HG02884 (cell line): Measurements from ENCODE around the gene APOBEC2.

ENCODE experiments used
- ATAC-seq: cut with Tn5 transposase; IDR thresholded peaks from one replicate; pipeline ENCODE4 v1.9.1; 2021; ENCODE audit warnings: mild to moderate bottlenecking, moderate library complexity; ENCODE audit not compliant: unreplicated experiment

The APOBEC2 gene

GRCh38 chr6:41037107-41037900 lies 15.7 kb upstream of the APOBEC2 start:
- no peak for ATAC-seq

- ATAC-seq = no peak
These were observed 14.8 kb upstream of the APOBEC2 start for GRCh38 chr6:41038205-41038604.

GRCh38 chr6:41039060-41039998 lies 13.7 kb upstream of the APOBEC2 start, which contains the start of gene UNC5CL:
Gene UNC5CL, minus strand, starts transcription at chr6:41039221. Its CDS starts 4,147 bp downstream, at chr6:41035074.
- ATAC-seq = no peak

- ATAC-seq = no peak
These were observed 12.7 kb upstream of the APOBEC2 start for GRCh38 chr6:41040101-41040939.

- ATAC-seq = no peak
These were observed 12.0 kb upstream of the APOBEC2 start for GRCh38 chr6:41040940-41041536.

- ATAC-seq = no peak
These were observed 10.6 kb upstream of the APOBEC2 start, which contains the start of gene TSPO2 for GRCh38 chr6:41042226-41043055. Gene TSPO2, plus strand, starts transcription at chr6:41042467. Its CDS starts 519 bp downstream, at chr6:41042986.

GRCh38 chr6:41043151-41043550 lies 9.9 kb upstream of the APOBEC2 start:
- ATAC-seq = no peak

- no peak for ATAC-seq
These were observed 7.3 kb upstream of the APOBEC2 start for GRCh38 chr6:41045664-41046063.

GRCh38 chr6:41046084-41046483 lies 6.9 kb upstream of the APOBEC2 start:
- ATAC-seq = no peak

- no peak for ATAC-seq
These were observed 5.7 kb upstream of the APOBEC2 start for GRCh38 chr6:41047306-41047705.

GRCh38 chr6:41047745-41048732 lies 5.0 kb upstream of the APOBEC2 start:
- no peak for ATAC-seq

- no peak for ATAC-seq
These were observed 3.5 kb upstream of the APOBEC2 start for GRCh38 chr6:41049521-41049920.

- ATAC-seq = no peak
These were observed 3.0 kb upstream of the APOBEC2 start for GRCh38 chr6:41049955-41050354.

- ATAC-seq = no peak
These were observed 2.5 kb upstream of the APOBEC2 start for GRCh38 chr6:41050536-41050935.

- ATAC-seq = no peak
These were observed 1.1 kb upstream of the APOBEC2 start for GRCh38 chr6:41051873-41052272.

- ATAC-seq = no peak
These were observed 1.5 kb downstream of the APOBEC2 start for GRCh38 chr6:41054511-41054910.

- no peak for ATAC-seq
These were observed 2.1 kb downstream of the APOBEC2 start for GRCh38 chr6:41055149-41055548.

GRCh38 chr6:41056768-41057490 lies 3.9 kb downstream of the APOBEC2 start:
- no peak for ATAC-seq
